Effector memory CD4-positive, alpha-beta T cell (primary cell): ENCODE data around the gene DHCR24.

ENCODE experiments used
- DNase-seq, 3 donors: peaks; one replicate each; pipeline ENCODE4 v3.0.0-alpha.2; 2020
- H3K27ac ChIP-seq: 2 replicates; pipeline ENCODE4 v1.7.0; 2013; ENCODE audit warnings: mild to moderate bottlenecking, low read length, moderate library complexity; ENCODE audit not compliant: insufficient read depth, poor library complexity, severe bottlenecking
- H3K27me3 ChIP-seq: replicated peaks from 2 replicates; pipeline ENCODE4 v1.7.0; 2013; ENCODE audit warnings: mild to moderate bottlenecking, low read length; ENCODE audit not compliant: insufficient read depth, control insufficient read depth, poor library complexity, severe bottlenecking
- H3K36me3 ChIP-seq: 2 replicates; pipeline ENCODE4 v1.7.0; 2013; ENCODE audit warnings: mild to moderate bottlenecking, low read length, moderate library complexity; ENCODE audit not compliant: control insufficient read depth, insufficient read depth
- H3K4me1 ChIP-seq: 2 replicates; pipeline ENCODE4 v1.7.0; 2013; ENCODE audit warnings: low read length, mild to moderate bottlenecking; ENCODE audit not compliant: control insufficient read depth, insufficient read depth, poor library complexity, severe bottlenecking
- H3K4me3 ChIP-seq: 2 replicates; pipeline ENCODE4 v1.7.0; 2013; ENCODE audit warnings: low read length, low read depth, mild to moderate bottlenecking; ENCODE audit not compliant: insufficient read depth, poor library complexity, severe bottlenecking
- H3K9me3 ChIP-seq: 2 replicates; pipeline ENCODE4 v1.7.0; 2013; ENCODE audit warnings: mild to moderate bottlenecking, low read length, moderate library complexity; ENCODE audit not compliant: control insufficient read depth

Gene DHCR24

GRCh38 chr1:54846301-54846700 is 40.7 kb downstream of the DHCR24 start:
- no peak for DNase-seq
- Histone ChIP-seq H3K27me3 (no peaks in the 10 kb centered on the region), H3K4me1 (no peaks in the 10 kb centered on the region), H3K9me3 (no peaks in the 10 kb centered on the region), H3K4me3 (no peak overlapping the region), H3K27ac (no peak overlapping the region), H3K36me3 (peaks cover 5% of the 10 kb centered on the region)

DNA sequence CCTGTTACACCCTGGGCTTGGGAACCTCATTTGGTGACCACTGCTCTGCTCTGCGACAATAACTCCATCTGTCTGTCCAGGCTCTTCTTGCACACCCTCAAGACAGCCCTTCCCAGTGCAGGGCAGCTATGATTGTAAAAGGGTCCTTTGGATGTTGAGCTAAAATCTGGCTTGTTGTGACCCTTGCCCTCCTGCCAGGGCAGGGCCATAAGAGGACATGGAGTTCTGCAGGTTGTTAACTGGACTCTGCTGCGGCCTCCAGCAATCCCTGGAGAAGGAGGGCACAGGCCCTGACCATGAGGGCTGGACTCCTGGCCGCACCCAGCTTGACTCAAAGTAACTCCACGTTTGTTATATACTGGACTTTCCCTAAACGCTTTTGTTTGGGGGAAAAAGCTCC is 41.2 kb downstream of the DHCR24 start:
- no peaks in the 10 kb centered on the region for H3K36me3 ChIP-seq
- H3K4me1 ChIP-seq = no peaks in the 10 kb centered on the region
- H3K4me3 ChIP-seq = no peak overlapping the region

GRCh38 chr1:54844564-54844963 is 42.4 kb downstream of the DHCR24 start:
- Histone ChIP-seq H3K27me3 (no peaks in the 10 kb centered on the region), H3K4me3 (no peak overlapping the region), H3K4me1 (no peaks in the 10 kb centered on the region), H3K27ac (no peak overlapping the region), H3K36me3 (no peaks in the 10 kb centered on the region), H3K9me3 (no peaks in the 10 kb centered on the region)
- DNase-seq = no peak

More for the DNA sequence above, 41.2 kb downstream of the DHCR24 start:
- no peak for DNase-seq
- Histone ChIP-seq H3K27ac (no peak overlapping the region), H3K9me3 (no peaks in the 10 kb centered on the region), H3K27me3 (no peaks in the 10 kb centered on the region)

- DNase-seq = no peak
- Histone ChIP-seq H3K36me3 (no peaks in the 10 kb centered on the region), H3K27ac (no peak overlapping the region), H3K4me3 (no peak overlapping the region), H3K4me1 (no peaks in the 10 kb centered on the region), H3K9me3 (no peaks in the 10 kb centered on the region), H3K27me3 (no peaks in the 10 kb centered on the region)
These were observed 43.5 kb downstream of the DHCR24 start for GRCh38 chr1:54843449-54843848.

DNA sequence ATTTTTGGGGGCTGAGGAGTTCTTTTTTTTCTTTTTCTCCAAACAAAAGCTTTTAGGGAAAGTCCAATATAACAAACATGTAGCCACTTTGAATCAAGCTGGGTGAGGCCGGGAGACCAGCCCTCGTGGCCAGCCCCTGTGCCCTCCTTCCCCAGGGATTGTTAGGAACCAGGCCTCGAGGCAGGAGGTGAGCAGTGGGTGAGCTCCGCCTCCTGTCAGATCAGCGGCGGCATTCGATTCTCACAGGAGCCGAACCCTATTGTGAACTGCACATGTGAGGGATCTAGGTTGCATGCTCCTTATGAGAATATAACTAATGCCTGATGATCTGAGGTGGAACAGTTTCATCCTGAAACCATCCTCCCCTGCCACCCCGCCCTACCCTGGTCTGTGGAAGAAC is 44.0 kb downstream of the DHCR24 start:
- Histone ChIP-seq H3K36me3 (no peaks in the 10 kb centered on the region), H3K4me3 (no peak overlapping the region), H3K4me1 (no peaks in the 10 kb centered on the region), H3K27ac (no peak overlapping the region), H3K9me3 (no peaks in the 10 kb centered on the region), H3K27me3 (no peaks in the 10 kb centered on the region)
- DNase-seq = no peak

DNA sequence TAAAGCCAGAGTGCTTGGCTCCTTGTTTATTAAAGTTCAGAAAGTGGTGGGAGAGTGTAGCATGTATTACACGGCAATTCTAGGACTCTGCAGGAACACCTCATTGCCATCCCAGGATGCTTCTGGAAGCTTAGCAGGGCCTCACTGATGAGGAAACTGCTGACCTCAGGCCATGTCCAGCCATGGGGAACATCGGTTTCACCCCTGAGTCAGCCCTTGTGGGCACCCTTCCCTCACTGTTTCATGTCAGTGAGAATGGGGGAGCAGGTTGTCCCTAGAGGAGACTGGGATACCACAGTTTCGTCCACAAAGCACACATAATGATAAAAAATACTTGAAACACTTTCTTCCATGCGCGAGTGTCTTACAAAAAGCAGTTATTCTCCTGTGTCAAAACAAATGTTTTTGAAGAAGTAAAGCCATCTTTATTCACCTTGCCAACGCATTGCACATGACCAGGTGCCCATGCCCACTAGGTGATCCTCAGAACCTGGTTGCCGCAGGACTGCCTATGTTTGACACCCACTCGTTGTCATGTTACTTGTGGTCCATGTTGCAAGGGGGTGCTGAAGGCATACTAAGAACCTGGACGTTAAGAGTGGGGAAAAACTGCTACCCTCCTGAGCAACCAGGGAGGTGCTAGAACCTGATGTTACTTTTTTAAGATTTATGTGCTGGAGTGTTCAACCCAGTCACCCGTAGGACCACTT is 44.6 kb downstream of the DHCR24 start:
- Histone ChIP-seq H3K9me3 (no peaks in the 10 kb centered on the region), H3K27ac (no peak overlapping the region), H3K4me1 (no peaks in the 10 kb centered on the region), H3K4me3 (no peak overlapping the region), H3K27me3 (no peaks in the 10 kb centered on the region), H3K36me3 (no peaks in the 10 kb centered on the region)
- no peak for DNase-seq

- Histone ChIP-seq H3K9me3 (no peaks in the 10 kb centered on the region), H3K27ac (no peak overlapping the region), H3K4me3 (no peak overlapping the region), H3K27me3 (no peaks in the 10 kb centered on the region), H3K4me1 (no peaks in the 10 kb centered on the region), H3K36me3 (no peaks in the 10 kb centered on the region)
- DNase-seq = no peak
These were observed 47.2 kb downstream of the DHCR24 start for GRCh38 chr1:54839824-54840223.

DNA sequence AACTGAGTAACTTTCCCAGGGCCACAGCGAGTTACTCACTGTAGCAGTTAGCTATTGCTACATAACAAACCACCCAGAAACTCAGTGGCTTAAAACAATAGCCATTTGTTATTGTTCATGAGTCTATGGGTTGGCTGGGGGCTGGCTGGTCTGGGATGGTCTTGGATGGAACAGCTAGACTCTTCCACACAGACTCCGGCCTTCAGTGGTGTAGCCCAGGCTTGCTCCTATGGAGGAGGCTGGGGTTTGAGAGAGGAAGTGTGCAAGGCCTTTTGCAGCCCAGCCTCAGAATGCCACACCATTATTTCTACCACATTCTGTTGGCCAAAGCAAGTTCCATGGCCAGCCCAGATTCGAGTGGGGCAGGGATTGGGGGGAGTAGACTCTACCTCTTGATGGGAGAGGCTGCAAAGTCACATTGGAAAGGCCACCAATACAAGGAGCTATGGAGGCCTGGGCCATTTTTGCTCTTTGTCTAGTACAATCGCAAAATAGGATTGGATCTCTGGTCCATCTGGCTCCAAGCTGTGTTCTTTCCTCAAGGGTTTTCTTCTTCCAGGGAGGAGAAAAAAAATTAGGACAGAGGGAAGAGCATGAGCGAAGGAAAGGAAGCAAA is 48.3 kb downstream of the DHCR24 start:
- Histone ChIP-seq H3K4me3 (no peak overlapping the region), H3K27me3 (no peaks in the 10 kb centered on the region), H3K27ac (no peak overlapping the region), H3K9me3 (no peaks in the 10 kb centered on the region), H3K4me1 (no peaks in the 10 kb centered on the region), H3K36me3 (no peaks in the 10 kb centered on the region)
- no peak for DNase-seq

DNA sequence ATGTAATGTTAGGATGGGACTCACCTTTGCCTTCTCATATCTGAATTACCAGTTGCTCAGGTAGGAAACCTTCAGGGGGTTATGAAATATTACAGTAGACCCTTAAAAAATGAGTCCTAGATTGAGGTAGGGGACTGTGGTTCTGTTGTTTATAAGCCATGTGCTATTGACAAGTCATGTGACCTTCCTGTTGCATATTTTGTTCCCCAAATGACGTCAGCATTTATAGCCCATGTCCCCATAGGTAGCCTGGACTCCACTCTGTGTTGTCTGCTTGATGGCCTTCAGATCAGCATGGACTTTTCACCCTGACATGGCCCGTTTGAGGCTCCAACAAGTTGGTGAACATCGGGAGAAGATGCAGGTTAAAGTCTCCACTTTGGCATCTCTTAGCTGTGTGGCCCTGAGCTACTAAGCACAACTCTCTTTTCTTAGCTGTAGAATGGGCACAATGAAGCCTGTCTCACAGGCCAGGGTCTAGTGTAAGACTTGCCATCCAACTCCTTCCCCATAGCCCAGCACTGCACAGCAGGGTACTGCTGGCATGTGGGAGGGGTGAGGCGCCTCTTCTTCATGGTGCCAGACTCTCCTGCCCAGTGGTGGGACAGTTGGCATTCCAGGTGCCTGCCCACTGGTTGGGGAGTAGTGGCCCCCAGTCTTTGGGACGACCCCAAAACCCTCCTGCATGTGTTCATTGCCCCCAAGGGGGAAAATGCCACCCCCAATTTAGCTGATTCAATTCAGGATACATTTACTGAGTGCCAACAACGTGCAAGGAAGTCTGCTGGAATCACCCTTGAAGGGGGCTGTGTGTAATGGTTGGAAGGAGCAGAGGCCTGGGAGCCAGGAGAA is 49.8 kb downstream of the DHCR24 start:
- H3K27ac ChIP-seq = no peak overlapping the region
- H3K4me3 ChIP-seq = no peak overlapping the region
- H3K9me3 ChIP-seq = no peaks in the 10 kb centered on the region
- no peaks in the 10 kb centered on the region for H3K4me1 ChIP-seq
- no peaks in the 10 kb centered on the region for H3K36me3 ChIP-seq
- no peak for DNase-seq
- H3K27me3 ChIP-seq = no peaks in the 10 kb centered on the region

GRCh38 chr1:54836594-54836993 is 50.4 kb downstream of the DHCR24 start:
- no peak overlapping the region for H3K27ac ChIP-seq
- no peaks in the 10 kb centered on the region for H3K9me3 ChIP-seq
- no peaks in the 10 kb centered on the region for H3K36me3 ChIP-seq
- no peak overlapping the region for H3K4me3 ChIP-seq
- H3K27me3 ChIP-seq = no peaks in the 10 kb centered on the region
- H3K4me1 ChIP-seq = no peaks in the 10 kb centered on the region
- DNase-seq = no peak
